Loucy (cell line): Measurements from ENCODE around the gene OR13G1.

Source experiments
- H2AFZ ChIP-seq: fragments of 200-600 bp; sonication (generic); 2 replicates; pipeline ENCODE4 v1.6.0; 2016; ENCODE audit warnings: antibody characterized with exemption, mild to moderate bottlenecking, low read length, moderate library complexity
- H3F3A ChIP-seq: fragments of 200-600 bp; 2 replicates; pipeline ENCODE4 v1.6.0; 2016; ENCODE audit warnings: antibody characterized with exemption, low read depth, mild to moderate bottlenecking
- H3K27me3 ChIP-seq: fragments of 200-600 bp; sonication (generic); 2 replicates; pipeline ENCODE4 v1.6.1; 2014; ENCODE audit warnings: low read length, mild to moderate bottlenecking; ENCODE audit not compliant: insufficient read depth, poor library complexity, severe bottlenecking
- H3K36me3 ChIP-seq: fragments of 200-600 bp; sonication (generic); 2 replicates; pipeline ENCODE4 v1.6.1; 2016; ENCODE audit warnings: low read length; ENCODE audit not compliant: insufficient read depth
- H3K4me1 ChIP-seq: fragments of 200-600 bp; sonication (generic); 2 replicates; pipeline ENCODE4 v1.5.1; 2014; ENCODE audit warnings: low read length, mild to moderate bottlenecking; ENCODE audit not compliant: insufficient read depth, poor library complexity, severe bottlenecking
- H3K4me2 ChIP-seq: fragments of 200-600 bp; sonication (generic); 2 replicates; pipeline ENCODE4 v1.6.0; 2014; ENCODE audit warnings: antibody characterized with exemption, low read length, low read depth, mild to moderate bottlenecking; ENCODE audit not compliant: poor library complexity, severe bottlenecking
- H3K4me3 ChIP-seq: fragments of 200-600 bp; sonication (generic); 2 replicates; pipeline ENCODE4 v1.5.1; 2014; ENCODE audit warnings: low read length, mild to moderate bottlenecking, mixed read lengths; ENCODE audit not compliant: poor library complexity, severe bottlenecking
- H3K79me2 ChIP-seq: fragments of 200-600 bp; sonication (generic); 2 replicates; pipeline ENCODE4 v1.6.1; 2014; ENCODE audit warnings: low read length; ENCODE audit not compliant: insufficient read depth
- H3K9ac ChIP-seq: fragments of 200-600 bp; sonication (generic); 2 replicates; pipeline ENCODE4 v1.6.0; 2014; ENCODE audit warnings: mild to moderate bottlenecking, low read depth, low read length, moderate library complexity; ENCODE audit not compliant: poor library complexity, severe bottlenecking
- H3K9me2 ChIP-seq: fragments of 200-600 bp; sonication (generic); replicated peaks from 2 replicates; pipeline ENCODE4 v1.6.1; 2016; ENCODE audit warnings: low read depth, low read length, mixed read lengths
- H3K9me3 ChIP-seq: fragments of 200-600 bp; sonication (generic); 2 replicates; pipeline ENCODE4 v1.6.1; 2014; ENCODE audit warnings: mild to moderate bottlenecking, antibody characterized with exemption, low read length, low read depth; ENCODE audit not compliant: insufficient read depth
- H4K20me1 ChIP-seq: fragments of 200-600 bp; sonication (generic); 2 replicates; pipeline ENCODE4 v1.6.0; 2014; ENCODE audit warnings: antibody characterized with exemption, low read length, mild to moderate bottlenecking; ENCODE audit not compliant: insufficient read depth, poor library complexity, severe bottlenecking
- EZH2phosphoT487 ChIP-seq: fragments of 200-600 bp; IDR thresholded peaks from 2 replicates; pipeline ENCODE4 v1.6.1; 2018; ENCODE audit warnings: antibody characterized with exemption, mild to moderate bottlenecking, moderate library complexity, borderline replicate concordance
- TF ChIP-seq, protein P1 (sequence below): fragments of 200-600 bp; sonication (generic); conservative IDR thresholded peaks from 2 replicates; pipeline ENCODE4 v1.5.1; 2014; ENCODE audit warnings: mild to moderate bottlenecking, antibody characterized with exemption, low read length

OR13G1 gene, protein sequence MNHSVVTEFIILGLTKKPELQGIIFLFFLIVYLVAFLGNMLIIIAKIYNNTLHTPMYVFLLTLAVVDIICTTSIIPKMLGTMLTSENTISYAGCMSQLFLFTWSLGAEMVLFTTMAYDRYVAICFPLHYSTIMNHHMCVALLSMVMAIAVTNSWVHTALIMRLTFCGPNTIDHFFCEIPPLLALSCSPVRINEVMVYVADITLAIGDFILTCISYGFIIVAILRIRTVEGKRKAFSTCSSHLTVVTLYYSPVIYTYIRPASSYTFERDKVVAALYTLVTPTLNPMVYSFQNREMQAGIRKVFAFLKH

DNA sequence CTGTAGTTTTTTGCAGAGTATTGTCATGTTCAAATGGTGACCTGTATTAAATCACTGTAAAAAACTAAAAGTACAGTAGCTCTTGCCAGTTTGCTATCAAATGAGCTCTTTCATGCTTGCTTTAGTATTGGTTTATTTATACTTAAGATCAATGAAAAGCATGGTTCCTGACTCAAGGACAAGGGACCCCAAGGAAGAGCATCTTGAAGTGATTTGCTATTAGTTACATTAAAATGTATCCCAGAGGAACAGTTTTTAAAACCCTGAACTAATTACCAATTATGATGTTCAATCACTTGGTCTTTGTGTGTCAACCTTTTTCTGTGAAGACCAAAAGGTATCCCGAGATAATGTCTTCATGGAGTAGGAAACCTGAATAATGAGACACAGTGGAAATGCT is at the start of gene OR13G1:
Gene OR13G1, minus strand, starts transcription at position 101 of the 400 bp plus-strand sequence. CDS start 6,698 bp downstream, outside the sequence.
- Histone ChIP-seq H3K9ac (no peak within 1 kb of the TSS), H3K4me2 (no peak within 1 kb of the TSS), H3K79me2 (no peaks in the 10 kb centered on the region), H3K4me3 (no peak within 1 kb of the TSS), H3K36me3 (no peaks in the 10 kb centered on the region), H3F3A (no peaks in the 10 kb centered on the region), H2AFZ (no peak within 1 kb of the TSS), H3K9me2 (no peaks in the 10 kb centered on the region), H3K4me1 (no peaks in the 10 kb centered on the region), H4K20me1 (no peaks in the 10 kb centered on the region), H3K27me3 (no peaks in the 10 kb centered on the region), H3K9me3 (no peaks in the 10 kb centered on the region)
- TF ChIP-seq, protein P1, sequence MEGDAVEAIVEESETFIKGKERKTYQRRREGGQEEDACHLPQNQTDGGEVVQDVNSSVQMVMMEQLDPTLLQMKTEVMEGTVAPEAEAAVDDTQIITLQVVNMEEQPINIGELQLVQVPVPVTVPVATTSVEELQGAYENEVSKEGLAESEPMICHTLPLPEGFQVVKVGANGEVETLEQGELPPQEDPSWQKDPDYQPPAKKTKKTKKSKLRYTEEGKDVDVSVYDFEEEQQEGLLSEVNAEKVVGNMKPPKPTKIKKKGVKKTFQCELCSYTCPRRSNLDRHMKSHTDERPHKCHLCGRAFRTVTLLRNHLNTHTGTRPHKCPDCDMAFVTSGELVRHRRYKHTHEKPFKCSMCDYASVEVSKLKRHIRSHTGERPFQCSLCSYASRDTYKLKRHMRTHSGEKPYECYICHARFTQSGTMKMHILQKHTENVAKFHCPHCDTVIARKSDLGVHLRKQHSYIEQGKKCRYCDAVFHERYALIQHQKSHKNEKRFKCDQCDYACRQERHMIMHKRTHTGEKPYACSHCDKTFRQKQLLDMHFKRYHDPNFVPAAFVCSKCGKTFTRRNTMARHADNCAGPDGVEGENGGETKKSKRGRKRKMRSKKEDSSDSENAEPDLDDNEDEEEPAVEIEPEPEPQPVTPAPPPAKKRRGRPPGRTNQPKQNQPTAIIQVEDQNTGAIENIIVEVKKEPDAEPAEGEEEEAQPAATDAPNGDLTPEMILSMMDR, result no peak
- TF ChIP-seq EZH2phosphoT487, result no peak

DNA sequence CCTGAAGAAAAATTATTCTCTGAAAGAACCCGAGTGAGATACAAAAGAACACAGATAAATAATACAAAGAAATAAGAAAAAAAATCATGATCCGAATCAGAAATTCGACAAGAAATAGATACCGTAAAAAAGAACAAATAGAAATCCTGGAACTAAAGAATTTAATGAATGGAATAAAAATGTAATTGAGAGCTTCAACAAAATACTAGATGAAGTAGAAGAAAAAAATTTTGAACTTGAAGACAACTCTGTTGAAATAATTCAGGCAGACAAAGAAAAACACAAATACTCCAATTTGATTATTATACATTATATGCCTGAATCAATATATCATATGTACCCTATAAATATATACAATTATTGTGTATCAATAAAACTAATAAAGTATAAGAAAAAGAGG is 41.7 kb upstream of the OR13G1 start:
- no peak overlapping the region for H2AFZ ChIP-seq
- TF ChIP-seq EZH2phosphoT487, result no peak
- TF ChIP-seq, protein P1, result no peak
- H4K20me1 ChIP-seq, result no peaks in the 10 kb centered on the region
- no peak overlapping the region for H3K9ac ChIP-seq
- H3K79me2 ChIP-seq, result no peaks in the 10 kb centered on the region
- H3K4me3 ChIP-seq, result no peak overlapping the region
- no peaks in the 10 kb centered on the region for H3K36me3 ChIP-seq
- H3F3A ChIP-seq, result no peaks in the 10 kb centered on the region
- no peaks in the 10 kb centered on the region for H3K4me1 ChIP-seq
- no peaks in the 10 kb centered on the region for H3K27me3 ChIP-seq
- no peak overlapping the region for H3K4me2 ChIP-seq
- no peaks in the 10 kb centered on the region for H3K9me2 ChIP-seq
- H3K9me3 ChIP-seq, result no peaks in the 10 kb centered on the region

DNA sequence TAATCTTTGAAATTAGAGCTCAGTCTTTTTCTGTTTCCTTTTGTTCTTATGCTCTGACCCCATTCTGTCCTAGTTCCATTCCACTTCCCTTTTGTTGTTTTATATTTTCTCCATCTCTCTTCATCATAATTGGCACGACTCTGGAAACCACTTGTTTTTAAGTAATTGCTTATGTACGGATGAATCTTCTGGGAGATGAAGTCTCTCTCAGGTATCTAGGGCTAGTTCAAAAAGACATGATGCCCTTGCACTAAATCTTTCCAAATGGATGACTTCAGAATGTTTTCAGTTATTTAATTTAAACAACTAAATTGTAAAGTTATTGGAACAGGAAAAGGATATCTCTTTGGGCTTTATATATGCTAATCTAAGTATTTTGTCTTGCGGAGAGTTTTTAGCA is 37.0 kb upstream of the OR13G1 start, which contains the start of gene OR6F1:
Gene OR6F1, minus strand, starts transcription at position 101 of the 400 bp plus-strand sequence. CDS start 3,891 bp downstream, outside the sequence.
- H3K9me2 ChIP-seq, result no peaks in the 10 kb centered on the region
- no peak within 1 kb of the TSS for H3K4me2 ChIP-seq
- no peaks in the 10 kb centered on the region for H4K20me1 ChIP-seq
- no peak within 1 kb of the TSS for H3K4me3 ChIP-seq
- H3K4me1 ChIP-seq, result no peaks in the 10 kb centered on the region
- H3K9ac ChIP-seq, result no peak within 1 kb of the TSS
- no peaks in the 10 kb centered on the region for H3F3A ChIP-seq
- no peaks in the 10 kb centered on the region for H3K36me3 ChIP-seq
- TF ChIP-seq EZH2phosphoT487, result no peak
- TF ChIP-seq, protein P1, result no peak
- H3K79me2 ChIP-seq, result no peaks in the 10 kb centered on the region
- no peaks in the 10 kb centered on the region for H3K9me3 ChIP-seq
- H2AFZ ChIP-seq, result no peak within 1 kb of the TSS
- H3K27me3 ChIP-seq, result no peaks in the 10 kb centered on the region
